NCI-H2171 treated with DMSO at 0.1 percent for 48 hours (cell line): Measurements from ENCODE around the gene TEK.
"Not testable (repeated sequence)": the region's sequence is repeated elsewhere in the genome, so short reads cannot be mapped to it uniquely, and the experiment has no call there.

Source experiments
- DNase-seq: peaks from one replicate; lab custom pipeline; 2025; lab: John Stamatoyannopoulos, UW

TEK gene

DNA sequence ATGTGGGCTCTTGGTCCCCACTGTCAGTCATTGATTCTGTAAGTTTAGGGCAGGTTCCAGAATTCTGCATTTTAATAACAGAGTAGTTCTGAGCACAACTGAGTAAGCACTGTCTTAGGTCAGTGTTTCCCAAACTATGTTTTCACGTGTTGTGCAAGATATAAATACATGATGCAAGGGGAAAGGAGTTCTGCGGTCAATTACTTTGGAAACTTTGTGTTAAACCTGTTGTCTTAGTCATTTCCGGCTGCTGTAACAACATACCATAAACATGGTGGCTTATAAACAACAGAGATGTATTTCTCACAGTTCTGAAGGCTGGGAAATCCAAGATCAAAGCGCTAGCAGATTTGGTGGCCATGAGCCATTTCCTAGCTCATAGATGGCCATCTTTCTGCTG, 118.2 kb downstream of the TEK start:
- no peak for DNase-seq

DNA sequence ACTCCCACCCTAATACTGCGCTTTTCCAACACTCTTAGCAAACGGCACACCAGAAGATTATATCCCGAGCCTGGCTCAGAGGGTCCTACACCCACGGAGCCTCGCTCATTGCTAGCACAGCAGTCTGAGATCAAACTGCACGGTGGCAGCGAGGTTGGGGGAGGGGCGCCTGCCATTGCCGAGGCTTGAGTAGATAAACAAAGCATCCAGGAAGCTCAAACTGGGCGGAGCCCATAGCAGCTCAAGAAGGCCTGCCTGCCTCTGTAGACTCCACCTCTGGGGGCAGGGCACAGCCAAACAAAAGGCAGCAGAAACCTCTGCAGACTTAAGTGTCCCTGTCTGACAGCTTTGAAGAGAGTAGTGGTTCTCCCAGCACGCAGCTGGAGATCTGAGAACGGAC, 130.6 kb downstream of the TEK start:
- not testable (repeated sequence) for DNase-seq

DNA sequence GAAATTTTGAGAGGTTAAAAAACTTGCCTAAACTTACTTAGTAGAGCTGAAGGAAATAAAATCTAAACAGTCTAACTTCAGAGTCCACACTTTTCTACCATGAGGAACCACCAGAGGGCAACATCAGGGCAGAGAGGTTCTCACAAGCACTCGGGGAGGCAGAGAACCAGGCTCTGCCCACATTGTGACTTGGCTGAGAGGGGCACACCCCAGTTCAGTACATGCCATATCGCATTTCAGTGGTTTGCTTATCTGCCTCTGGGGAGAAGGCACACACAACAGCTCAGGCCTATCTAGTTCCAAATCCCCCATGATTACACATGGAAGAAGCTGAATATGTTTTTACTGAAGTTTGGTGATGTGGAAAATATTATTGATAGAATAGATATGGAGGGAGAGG, 138.7 kb downstream of the TEK start:
- peak; percentile 69 for DNase-seq

DNA sequence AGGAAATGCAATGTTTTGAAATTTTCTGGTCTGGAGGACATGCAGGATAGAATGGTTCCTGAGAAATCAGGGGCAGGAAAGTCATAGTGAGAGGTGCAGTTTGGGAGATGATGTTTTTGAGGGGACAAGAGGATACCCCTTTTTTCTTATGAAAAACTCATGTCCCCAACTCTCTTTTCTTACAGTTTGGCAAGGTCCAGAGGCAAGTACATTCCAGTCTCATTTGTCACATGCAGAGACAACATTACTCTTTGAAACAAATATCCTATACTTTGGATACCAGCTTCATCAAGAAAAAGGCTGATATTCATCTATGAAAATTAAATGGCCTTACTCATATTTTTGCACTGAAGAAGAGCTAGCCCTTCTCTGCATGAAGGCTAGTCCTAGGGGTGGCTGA, 139.7 kb downstream of the TEK start:
- no peak for DNase-seq

DNA sequence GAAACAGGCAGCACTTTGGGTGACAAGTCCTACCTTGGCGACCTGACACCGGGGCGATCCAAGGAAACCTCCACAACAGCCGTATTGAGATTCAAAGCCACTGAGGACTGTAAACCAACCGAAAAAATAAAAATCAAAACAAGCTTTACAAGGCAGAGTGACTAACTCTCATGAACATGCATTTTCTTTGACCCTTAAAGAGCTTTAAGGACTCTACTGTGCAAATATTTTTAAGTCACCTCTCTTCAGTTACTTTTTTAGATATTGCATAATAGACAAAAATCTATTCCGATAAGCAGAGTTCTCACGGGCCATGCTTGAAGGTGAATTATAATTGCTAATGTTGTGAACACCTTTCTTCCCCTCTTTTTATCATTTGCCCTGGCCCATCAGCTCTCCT, 149.6 kb downstream of the TEK start:
- no peak for DNase-seq

DNA sequence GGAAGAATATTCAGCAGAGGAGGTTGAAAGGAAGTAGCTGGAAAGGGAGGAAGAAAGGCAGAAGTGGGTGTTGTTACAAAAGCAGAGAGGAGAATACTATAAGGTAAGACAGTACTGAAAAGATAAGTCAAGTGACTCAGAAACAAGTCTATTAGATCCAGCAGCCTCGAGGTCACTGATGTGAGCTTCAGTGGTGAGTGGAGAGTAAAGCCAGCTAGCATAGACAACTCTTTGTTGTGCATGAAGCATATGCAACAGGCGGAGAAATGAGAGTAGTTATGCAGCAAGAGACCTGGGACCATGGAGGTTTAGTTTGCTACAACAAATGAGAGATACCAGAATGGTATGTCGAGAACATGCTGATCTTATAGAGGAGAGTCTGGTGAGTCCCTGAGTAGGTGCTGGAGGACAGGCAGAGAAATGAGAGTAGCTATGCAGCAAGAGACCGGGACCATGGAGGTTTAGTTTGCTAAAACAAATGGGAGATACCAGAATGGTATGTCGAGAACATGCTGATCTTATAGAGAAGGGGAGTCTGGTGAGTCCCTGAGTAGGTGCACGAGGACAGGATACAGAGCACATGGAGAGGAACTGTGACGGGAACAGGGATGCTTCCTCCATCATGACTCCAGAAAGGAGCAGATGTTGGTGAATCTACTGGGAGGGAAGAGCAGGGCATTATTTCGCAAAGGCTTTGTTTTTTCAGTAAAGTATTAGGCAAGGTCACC, 151.9 kb downstream of the TEK start:
- no peak for DNase-seq

DNA sequence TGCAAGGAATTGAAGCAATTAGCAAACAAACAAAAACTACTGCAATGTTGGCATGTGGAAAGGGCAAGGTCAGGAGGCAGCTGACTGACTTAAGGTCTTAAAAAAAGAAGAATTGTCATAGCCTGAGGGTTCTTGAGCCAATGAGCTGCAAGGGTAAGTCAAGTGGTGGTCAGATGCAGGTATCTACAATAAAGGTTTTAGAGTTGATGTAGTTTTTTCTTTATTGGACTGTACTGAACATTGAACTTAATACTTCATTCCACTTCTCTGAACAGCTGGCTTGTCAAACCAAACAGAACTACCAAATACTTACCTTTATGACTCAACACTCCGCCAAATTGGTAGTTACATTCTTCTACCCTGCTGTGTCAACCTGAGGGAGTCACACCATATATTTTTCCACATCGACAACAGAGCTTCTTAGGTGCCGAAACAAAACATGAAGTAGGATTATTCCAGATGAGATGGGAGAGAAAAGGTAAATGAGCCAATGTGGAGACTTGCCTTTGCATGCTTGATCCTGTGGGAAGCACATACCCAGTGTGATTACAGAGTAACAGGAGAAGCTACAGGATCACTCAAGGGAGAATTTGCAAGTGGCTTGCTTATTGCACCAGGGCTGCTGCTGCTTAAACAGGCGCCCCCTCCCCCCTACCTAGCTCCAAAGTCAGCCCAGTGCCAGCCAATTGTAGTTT, 152.6 kb downstream of the TEK start:
- DNase-seq, result peak; percentile 57

DNA sequence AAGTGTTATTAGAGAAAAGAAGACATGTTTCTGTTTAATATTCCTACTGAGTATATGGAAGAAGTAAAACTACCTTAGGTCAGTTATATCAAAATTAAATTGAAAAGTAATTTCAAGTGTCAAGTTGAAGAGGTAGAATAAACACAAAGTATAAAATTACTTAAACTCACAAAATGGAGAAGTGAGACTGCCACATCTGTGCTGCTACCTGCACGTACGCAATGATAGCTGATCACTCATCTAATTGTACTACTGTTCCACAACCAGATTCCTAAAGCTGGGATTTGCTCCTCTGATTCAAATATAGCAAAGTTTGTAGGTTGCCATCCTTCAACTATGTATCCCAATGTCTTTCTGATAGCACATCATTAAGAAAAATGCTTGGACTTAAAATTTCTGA, 163.1 kb downstream of the TEK start:
- DNase-seq, result no peak

DNA sequence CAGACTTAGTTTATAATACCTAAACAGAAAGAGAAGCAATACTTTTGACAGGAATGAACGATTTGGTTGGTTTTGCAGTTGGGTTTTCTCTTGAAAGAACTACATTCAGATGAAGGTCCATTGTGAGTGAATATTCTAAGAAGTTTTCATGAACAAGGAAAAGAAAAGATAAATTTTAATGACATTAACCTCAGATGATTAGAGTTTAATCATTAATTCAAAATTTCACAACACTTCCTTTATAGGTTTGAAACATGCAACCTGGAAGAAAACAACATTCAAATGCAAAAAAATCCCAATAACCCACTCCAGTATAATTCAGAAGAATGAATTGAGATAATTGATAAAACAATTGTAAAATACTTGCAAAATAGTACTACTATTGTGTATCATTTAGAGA, 164.2 kb downstream of the TEK start:
- DNase-seq, result no peak

DNA sequence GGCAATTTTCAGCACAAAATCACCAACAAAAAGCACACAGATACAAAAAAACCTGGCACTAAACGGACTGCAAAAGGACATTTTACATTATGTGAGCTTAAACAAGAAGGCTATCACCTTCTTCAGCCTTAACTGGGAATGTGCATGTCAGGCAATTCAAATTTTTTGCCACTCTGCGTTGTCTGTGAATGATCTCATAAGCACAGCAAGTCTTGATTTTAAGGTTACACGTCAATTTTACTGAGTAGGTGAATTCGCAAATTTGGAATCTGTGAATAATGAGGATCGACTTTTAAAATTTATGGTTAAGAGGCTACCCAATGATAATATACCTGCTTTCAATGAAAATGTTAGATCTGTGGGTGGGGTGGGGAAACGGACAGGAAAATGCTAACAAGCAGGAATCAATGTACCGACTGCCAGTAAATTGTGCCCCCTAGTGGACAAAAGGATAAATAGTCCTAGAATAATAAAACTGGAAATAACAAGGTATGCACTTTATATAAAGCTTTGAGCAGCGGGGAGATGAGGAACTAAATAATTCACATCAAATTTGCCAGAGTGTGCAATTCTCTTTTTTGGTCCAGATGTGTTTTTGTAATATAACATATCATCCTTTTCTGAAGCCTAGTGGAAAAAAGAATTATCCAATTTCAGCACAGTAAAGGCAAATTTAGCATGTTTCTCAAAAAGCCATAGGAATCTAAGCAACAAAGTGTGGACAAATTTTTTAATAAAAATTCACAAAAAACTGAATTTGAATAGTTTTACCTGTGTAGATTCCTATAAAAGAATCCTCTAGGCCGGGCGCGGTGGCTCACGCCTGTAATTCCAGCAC, 167.4 kb downstream of the TEK start:
- DNase-seq, result peak; percentile 61

DNA sequence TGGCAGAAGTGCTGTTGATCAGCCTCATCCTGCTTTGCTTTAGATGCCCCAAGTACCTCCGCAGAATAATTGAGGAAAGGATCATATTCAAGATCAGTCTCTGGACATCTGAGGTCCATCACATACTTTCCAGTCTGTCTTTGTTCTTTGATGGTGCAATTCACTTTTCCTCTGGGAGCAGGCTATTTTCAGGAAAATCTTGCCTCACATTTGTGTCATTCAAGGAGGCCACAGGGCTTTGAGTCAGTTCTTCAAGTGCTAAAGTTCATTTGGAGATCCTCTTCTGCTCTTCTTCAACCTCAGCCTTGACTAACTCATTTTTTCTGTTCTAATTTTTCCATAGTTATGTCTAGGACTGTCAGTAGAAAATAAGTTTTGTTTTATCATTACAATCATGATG, 169.3 kb downstream of the TEK start:
- no peak for DNase-seq

DNA sequence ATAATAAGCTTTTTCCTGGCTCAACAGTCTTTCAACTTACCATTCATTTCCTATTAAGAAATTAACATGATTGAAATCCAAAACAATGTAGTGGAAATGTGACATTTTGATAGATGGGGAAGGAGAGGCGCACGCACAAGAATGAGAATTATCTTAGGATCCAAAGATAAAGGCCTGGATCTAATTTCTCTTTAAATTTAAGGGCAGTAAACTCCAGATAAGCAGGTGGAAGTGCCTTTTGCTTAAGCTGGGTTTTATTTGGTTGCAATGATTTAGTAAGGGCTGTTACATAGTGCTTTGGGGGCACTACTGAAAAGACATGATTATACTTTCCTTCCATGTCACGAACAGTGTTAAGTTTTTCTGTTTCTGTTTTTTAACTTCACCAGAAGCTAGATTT, 170.6 kb downstream of the TEK start:
- DNase-seq, result no peak
